Left renal pelvis (tissue), 4 donors: ENCODE results near the gene CANT1. TPM values are rescaled to one million over a fixed set of nuclear protein-coding genes. Genes with fewer than 3 reads are reported as not detected.
"Not testable (repeated sequence)": the region's sequence is repeated elsewhere in the genome, so short reads cannot be mapped to it uniquely, and the experiment has no call there.

Experiments used
- DNase-seq, 4 donors: peaks; one replicate each; pipeline ENCODE4 v3.0.0-alpha.2; 2013; ENCODE audit warnings: low read depth in 4 of 4, low spot score in 3 of 4
- polyA plus RNA-seq, 4 donors: library from polyadenylated mRNA; unstranded; fragments of 120-200 nt; gene quantifications; one replicate each; pipeline ENCODE4 v1.2.1, GENCODE V29; 2013; ENCODE audit not compliant: insufficient read length in 4 of 4

CANT1 gene
- polyA plus RNA-seq, 4 donors = 40.0 to 55.6 (median 45.9) TPM

DNA sequence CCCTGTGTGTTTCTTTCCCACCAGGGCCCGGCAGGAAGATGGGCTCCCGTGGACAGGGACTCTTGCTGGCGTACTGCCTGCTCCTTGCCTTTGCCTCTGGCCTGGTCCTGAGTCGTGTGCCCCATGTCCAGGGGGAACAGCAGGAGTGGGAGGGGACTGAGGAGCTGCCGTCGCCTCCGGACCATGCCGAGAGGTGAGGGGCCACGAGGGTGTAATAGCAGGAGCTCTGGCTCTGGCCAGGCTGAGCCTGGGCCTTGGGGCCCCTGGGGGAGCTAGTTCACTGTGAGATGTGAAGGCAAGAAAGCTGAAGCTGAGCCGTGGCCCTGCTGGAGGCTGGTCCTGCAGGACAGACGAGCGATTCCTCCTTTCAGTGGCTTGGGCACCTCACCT lies 34.4 kb upstream of the CANT1 start:
- no peak for DNase-seq

GRCh38 chr17:79043191-79043930 lies 33.8 kb upstream of the CANT1 start:
- DNase-seq = no peak

- no peak for DNase-seq
These were observed 33.0 kb upstream of the CANT1 start for GRCh38 chr17:79042421-79043190.

GRCh38 chr17:79041723-79042420 lies 32.3 kb upstream of the CANT1 start:
- no peak for DNase-seq

GRCh38 chr17:79041041-79041570 lies 31.5 kb upstream of the CANT1 start:
- DNase-seq = no peak

- DNase-seq = no peak
These were observed 30.3 kb upstream of the CANT1 start for GRCh38 chr17:79039886-79040285.

GRCh38 chr17:79039171-79039570 lies 29.6 kb upstream of the CANT1 start:
- DNase-seq = no peak

DNA sequence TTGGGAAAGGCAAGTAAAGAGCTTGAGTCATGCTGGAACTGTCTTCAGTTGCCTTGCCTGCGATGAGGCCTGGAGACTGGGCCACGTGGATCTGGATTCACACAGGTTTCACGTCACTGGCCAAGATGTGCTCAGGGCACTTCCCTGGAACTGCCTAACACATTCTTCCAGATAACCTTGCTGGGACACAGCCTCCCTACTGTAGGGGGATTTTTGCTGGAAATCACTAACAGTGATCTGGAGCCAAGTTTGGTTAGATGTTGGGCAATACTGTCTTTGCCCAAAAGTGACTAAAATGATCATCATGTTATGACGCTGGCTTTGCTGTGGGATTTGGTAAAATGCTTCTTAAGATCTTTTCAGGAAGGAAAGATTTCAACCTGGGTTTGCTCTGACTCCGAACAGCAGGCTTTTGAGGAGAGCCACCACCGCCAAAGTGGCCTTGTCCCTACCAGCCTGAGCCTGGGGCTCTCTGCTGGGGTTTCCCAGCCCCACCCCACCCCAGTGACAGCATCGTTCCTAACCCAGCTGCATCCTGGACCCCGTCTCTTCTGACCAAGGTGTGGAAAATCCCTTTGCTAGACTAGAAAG lies 29.1 kb upstream of the CANT1 start:
- no peak for DNase-seq

DNA sequence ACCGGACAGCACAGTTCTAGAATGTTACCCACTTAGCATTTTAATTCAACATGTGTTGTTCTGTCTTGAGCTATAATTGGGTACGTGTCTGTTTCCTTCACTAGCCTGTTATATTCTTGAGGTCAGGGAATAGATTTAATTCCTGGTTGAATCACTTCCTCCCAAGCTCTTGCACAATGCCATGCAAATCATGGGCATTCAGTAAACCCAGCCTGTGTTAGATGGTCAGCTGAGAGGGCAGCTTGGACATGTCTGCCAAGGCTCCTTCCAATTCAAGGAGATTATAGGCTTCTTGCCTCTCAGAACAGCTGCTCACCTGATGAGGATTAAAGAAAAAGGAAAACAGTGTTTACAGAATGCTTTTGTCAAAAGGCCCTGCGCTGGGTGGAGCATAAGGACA lies 27.0 kb upstream of the CANT1 start:
- no peak for DNase-seq

DNA sequence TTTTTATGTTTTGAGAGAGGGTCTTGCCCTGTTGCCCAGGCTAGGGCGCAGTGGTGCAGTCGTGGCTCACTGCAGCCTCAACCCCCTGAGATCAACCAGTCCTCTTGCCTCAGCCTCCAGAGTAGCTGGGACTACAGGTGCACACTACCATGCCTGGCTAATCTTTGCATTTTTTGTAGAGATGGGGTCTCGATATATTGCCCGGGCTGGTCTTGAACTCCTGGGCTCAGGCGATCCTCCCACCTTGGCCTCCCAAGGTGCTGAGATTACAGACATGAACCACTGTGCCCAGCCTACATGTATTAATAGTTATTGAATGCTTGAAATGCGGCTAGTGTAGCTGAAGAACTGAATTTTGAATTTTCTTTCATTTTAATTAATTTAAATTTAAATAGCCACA lies 26.6 kb upstream of the CANT1 start:
- no peak for DNase-seq

GRCh38 chr17:79035686-79036085 lies 26.1 kb upstream of the CANT1 start:
- DNase-seq = no peak

GRCh38 chr17:79034931-79035485 lies 25.4 kb upstream of the CANT1 start:
- no peak for DNase-seq

DNA sequence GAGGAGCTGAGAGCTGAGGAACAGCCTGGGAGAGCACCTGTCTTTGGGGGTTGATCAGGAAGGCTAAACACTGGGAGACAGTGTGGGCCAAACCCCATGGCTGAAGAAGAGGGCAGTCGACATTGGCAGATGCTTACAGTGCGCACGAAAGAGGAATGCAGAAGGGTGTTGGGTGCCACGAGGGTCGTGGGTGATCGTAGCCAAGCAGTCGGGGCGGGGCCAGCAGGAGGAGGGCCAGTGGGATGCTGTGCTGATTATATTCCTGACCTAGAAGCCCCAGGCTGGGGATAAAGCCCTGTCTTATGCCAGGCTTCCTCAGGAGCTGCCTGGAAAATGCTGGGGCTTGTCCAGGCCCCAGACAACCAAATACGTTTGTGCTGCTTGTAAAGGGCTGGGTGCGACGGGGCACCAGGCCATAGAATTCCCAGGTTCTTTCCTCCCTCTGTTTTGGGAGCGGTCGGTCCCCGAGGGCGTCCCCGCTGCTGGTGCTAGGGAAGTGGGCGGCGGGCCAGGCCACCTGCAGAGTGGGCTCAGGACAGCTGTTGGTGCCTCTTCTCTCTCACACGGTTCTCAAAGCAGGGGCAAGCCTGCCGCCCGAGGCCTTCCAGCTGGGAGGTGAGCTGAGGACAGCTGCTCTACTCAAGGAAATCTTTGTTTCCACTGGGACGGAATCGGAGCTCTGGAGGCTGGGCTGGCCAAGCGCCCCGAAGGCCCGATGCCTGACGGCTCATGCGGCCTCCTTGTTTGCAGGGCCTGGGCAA lies 24.4 kb upstream of the CANT1 start:
- no peak for DNase-seq

DNA sequence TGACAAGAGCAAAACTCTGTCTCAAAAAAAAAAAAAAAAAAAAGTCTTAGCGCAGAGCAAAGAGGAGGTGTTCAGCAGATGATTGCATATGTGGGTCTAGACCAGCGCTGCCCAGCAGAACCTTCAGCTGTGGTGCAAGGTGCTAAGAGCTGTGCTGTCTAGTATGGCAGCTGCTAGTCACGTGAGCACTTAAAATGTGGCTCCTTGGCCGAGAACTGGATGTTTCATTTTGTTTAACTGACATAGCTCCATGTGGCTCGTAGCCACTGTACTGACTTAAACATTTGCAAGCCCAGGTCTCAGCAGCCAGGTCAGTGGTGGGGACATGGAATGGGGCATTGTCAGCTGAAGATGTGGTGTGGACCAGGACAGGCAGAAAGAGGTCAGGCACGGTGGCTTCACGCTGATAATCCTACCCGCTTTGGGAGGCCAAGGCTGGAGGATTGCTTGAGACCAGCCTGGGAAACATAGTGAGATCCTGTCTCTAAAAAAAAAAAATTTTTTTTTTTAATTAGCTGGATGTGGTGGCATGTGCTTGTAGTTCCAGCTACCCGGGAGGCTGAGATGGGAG lies 23.6 kb upstream of the CANT1 start:
- no peak for DNase-seq

DNA sequence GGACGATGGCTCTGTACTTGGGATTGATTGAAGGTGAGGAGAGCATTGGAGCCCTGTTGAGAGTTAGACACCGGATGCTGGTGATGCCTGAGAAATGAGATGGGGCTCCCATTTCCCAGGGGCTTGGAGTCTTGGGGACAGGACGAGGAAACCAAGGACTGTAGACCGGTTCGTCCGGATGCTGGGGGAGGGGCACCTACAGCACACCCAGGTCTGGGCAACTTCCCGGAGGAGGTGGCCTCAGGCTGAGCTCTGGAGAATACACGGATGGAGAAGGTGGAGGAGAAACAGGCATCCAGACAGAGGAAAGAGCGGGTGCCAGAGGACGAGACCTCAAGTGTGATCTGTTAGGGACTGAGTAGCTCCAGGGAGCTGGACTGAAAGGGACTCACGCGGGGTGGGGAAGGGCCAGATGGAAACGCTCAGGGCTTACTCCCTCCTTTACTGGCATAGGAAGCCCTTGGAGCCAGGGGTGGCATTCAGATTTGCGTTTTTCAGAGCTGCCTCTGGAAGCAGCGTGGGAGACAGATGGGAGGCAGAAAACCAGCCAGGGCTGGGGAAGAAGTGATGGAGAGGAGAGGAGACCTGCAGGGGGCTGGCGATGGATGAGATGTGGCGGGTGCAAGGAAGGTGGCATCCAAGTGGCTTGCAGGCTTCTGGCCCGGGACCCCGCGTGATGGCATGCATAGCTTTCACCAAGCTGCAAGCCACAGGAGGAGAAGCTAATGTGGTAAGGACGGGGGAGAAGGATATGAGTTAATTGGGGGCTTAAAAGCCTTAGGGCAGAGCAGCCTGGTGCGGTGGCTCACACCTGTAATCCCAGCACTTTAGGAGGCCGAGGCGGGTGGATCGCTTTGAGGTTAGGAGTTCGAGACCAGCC lies 22.7 kb upstream of the CANT1 start:
- DNase-seq = no peak

DNA sequence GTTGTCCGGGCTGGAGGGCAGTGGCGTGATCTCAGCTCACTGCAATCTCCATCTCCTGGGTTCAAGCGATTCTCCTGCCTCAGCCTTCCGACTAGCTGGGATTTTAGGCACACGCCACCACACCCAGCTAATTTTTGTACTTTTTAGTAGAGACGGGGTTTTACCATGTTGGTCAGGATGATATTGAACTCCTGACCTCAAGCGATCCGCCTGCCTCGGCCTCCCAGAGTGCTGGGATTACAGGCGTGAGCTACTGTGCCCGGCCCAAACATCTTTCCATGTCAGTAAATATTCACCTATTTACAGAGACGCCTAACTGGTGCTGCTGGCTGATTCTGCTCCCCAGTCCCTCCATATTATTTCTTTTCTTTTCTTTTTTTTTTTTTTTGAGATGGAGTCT lies 21.1 kb upstream of the CANT1 start:
- DNase-seq = not testable (repeated sequence)

GRCh38 chr17:79029327-79030009 lies 19.9 kb upstream of the CANT1 start:
- DNase-seq = no peak
